AML-193 (cell line): ENCODE results near the gene PLXDC2.
"Not testable (repeated sequence)": the region's sequence is repeated elsewhere in the genome, so short reads cannot be mapped to it uniquely, and the experiment has no call there.

ENCODE experiments used
- DNase-seq, 2 experiments: peaks; one replicate each; lab custom pipeline; 2025; lab: John Stamatoyannopoulos, UW

PLXDC2 gene

DNA sequence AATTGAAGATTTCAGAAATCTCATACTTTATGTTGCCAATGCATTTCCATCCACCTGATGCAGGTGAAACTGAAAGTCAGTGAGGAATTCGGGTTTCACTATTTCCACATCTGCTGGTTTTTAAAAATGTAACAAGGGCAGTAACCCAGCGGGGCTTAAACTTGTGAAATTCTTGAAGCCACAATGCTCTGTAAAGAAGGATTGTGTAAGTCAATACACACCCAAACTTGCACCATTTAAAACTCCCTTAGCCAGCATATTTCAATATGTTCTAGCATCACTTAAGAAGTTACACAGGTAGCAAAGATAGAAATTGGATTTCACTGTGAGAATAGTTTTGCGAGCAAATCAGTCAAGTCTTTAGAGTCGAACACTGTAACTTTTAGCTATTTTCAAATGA is 386.1 kb downstream of the PLXDC2 start:
- DNase-seq: peak; percentile 4 to 29

DNA sequence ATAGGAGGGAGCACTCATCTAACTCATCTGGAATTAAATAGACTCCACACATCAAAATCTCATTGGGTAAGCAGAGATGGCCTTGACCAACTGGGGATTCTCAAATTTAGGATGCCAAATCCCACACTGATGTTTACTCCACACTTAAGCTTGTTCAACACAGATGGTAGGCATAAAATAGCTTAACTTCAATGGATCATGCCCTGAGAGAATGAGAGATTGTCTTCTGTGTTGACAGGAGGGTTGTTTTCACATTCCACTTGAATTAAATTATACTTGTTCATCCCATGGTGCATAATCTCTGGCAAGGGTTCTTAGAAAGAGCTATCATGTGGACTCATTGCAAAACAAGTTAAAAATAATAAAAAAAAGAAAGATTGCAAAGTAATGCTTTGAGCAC is 391.4 kb downstream of the PLXDC2 start:
- DNase-seq: no peak

DNA sequence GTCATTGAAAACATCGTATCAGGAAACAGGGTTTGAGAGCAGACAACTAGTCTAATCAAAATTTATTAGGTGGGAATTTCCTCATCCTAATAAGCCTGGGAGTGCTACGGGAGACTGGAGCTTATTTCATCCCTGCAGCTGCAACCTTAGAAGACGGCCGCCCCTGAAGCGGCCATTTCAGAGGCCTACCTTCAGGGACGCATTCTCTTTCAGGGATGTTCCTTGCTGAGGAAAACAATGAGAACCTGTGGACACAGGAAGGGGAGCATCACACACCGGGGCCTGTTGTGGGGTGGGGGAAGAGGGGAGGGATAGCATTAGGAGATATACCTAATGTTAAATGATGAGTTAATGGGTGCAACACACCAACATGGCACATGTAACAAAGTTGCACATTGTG is 392.9 kb downstream of the PLXDC2 start:
- DNase-seq: not testable (repeated sequence)

DNA sequence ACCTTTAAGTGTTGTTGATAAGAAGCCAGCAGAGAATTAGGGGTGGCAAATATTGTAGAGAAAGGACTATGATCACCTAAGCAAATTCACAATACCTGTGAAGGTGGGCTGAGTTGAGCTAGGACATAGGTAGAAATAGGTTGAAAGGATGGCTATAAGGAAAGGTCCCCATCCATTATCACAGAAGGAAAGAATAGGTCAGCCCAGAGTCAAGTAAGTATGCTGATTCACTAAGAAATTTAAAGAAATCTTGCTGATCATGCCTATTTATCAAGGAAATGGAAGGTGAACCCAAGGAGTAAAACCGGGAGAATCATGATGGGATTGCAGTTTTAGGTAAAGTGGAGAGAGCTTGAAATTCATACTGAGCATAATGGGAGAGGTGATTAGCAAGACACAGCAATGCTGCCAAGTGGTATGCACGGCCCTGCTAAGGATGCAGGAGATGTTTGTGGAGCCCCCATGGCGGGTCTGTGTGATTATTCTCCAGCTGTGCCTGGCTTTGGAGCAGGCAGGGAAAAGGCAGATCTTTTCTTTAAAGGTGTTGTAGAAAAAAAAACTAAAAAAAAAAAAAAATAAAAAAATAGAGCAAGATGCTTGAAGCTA is 399.4 kb downstream of the PLXDC2 start:
- no peak for DNase-seq

DNA sequence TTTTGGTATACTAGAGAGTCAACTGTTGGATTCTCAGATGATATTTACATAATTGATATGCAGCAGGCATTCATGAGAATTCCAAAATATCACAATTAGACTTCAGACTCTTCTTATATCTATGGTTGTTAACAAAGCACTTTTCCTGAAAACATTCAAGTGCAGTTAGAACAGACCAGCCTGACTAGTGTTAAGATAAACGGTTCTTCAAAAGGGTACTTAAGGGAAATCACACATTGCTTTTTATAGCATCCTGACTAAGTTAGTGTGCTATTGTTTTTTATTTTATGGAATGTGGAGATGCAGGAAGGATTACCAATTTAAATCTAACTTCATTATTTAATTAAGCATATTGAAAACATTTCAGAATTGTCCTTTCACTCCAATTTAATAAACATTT is 405.1 kb downstream of the PLXDC2 start:
- DNase-seq: no peak

DNA sequence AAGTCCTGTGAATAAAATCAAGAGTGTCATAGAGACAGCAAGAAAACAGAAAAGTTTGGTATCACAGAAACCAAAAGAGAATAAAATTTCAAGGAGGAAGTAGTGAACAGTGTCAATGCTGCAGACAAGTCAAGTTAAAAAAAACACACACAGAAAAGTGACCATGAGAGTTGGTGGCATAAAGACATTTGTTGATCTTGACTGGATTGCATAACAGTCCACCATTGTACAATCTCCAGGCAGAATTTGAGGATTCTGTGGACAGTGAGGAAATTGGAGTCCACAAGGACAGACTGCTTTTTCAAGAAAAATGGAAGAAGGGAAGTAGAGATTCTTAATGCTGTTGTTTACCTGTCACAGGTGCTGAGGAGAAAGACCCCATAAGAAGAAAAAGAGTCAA is 412.5 kb downstream of the PLXDC2 start:
- peak in 1 of 2 experiments; percentile 10 for DNase-seq

DNA sequence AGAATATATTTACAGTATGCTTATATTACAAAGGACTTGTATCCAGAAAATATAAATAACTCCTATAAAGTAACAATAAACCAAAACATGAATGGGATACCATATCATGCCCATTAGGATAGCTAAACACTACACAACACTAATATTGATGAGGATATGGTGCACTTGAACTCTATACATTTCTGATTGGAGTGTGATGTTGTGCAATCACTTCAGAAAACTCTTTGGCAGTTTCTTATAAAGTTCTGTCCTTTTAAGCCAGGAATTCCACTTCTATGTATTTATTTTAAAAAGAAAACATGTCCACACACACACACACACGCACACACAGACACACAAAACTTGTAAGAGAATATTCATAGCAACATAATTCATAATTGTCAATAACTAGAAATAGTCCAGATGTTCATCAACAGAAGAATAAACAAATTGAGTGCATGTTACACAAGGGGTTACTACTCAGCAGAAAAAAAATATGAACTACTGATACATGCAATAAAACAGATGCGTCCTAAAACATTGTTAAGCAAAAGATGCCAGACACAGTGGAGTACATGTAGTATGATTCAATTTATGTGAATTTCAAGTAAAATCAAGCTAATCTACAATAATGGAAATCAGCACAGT is 416.0 kb downstream of the PLXDC2 start:
- DNase-seq: no peak

DNA sequence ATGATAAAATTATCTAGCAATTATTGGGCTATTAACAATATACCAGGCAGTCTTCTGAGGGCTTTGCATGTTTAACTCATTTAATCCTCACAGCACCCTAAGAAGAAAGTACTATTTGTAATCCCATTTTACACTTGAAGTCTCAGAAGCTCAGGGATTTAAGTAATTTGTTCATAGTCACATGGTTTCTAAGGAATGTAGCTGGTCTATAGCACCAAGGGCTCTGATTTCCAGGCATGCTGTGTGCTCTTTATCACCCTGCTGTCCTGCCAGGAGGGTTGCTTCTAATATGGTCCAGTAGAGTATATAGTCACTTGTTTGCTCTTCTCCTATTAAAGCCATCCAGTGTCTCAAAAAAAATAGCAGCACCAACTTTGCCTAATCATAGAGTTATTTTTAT is 417.2 kb downstream of the PLXDC2 start:
- no peak for DNase-seq

DNA sequence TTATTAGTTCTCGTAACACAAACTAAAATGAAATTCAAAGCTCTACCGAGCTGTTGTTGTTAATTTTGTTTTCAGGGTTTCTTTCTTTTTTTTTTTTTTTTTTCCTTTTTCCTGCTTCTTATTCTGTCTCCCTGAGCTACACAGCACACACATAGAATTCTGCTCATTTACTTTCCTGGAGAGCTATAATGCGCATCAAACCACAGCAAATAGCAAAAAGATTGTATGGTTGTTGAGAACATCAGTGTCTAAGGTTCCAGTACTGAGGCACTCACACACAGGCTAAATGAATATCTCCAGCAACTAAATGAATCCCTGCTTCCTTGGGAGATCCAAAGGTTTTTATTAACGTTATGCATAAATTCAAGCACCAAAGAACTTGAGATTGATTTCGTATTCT is 418.3 kb downstream of the PLXDC2 start:
- DNase-seq: no peak

DNA sequence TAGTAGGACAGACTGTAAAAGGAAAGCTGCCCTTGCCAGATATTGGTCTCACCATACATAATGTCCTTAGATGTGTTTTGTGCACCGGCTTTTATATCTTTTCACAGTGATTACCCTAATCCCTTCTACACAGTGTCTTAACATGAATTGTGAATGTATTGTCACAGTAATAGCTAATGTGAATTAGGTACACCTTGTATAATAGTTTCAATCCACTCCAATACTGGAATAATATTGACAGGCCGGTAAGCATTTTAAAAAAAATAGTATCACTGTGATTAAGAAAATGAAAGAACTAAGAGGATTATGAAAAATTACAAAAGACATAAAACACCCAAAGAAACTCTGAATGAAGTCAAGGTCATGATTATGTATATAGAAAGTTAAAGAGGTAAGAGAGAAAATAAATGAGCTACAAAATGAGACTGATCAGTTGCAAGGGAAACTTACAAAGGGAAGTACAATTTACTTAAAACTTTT is 420.9 kb downstream of the PLXDC2 start:
- no peak for DNase-seq

DNA sequence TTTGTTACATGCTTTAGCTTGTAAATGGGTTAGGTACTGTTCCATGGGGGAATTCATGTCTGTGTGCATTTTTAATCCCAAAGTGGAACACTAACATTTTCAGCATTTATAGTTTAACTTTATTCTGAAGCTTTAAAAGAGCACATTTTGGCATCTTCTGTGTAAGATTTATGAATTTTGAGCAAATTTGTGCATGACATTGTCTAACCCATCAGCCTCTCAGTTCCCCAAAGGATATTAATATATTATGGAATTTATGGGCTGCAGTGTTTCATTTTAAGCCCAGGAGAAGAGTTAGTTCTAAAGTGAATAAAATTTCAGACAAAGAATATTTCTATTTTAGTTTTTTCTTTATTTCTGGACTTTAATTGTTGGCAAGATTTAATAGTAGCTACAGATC is 421.4 kb downstream of the PLXDC2 start:
- no peak for DNase-seq

DNA sequence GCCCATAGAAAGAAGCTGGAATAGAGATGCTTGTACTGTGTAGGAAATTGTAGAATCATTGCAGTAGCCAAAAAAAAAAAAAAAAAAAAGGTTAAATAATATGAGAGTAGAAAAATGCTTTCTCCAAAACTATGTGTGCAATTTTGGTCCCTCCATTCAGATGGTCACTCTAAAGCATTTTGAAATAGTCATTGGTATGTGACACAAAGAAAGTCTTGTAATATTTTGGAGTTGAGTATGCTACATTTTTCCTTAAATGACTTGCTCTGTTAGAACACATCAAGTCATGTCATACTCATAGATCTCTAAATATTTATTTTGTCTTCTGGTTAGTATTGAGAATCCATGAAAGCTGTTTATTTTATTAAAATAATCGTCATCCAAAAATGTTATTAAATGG is 424.4 kb downstream of the PLXDC2 start:
- no peak for DNase-seq

DNA sequence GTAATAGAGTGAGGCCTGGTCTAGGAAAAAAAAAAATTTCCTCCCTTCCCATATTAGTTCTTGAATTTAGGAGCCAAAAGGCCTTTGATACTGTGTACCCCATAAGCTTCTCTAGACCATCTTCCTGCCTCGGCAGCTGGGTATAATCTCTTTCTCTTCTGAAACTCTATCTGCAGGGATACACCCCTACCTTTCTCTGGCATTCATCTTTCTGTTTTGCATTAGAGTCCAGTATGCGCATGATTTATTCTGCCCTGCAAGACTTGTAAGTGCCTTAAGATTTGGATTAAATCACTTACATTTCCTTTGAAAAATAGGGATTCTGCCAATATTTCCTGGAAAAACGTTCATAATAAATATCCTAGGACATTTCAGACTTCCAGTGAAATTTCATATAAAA is 431.2 kb downstream of the PLXDC2 start:
- no peak for DNase-seq

DNA sequence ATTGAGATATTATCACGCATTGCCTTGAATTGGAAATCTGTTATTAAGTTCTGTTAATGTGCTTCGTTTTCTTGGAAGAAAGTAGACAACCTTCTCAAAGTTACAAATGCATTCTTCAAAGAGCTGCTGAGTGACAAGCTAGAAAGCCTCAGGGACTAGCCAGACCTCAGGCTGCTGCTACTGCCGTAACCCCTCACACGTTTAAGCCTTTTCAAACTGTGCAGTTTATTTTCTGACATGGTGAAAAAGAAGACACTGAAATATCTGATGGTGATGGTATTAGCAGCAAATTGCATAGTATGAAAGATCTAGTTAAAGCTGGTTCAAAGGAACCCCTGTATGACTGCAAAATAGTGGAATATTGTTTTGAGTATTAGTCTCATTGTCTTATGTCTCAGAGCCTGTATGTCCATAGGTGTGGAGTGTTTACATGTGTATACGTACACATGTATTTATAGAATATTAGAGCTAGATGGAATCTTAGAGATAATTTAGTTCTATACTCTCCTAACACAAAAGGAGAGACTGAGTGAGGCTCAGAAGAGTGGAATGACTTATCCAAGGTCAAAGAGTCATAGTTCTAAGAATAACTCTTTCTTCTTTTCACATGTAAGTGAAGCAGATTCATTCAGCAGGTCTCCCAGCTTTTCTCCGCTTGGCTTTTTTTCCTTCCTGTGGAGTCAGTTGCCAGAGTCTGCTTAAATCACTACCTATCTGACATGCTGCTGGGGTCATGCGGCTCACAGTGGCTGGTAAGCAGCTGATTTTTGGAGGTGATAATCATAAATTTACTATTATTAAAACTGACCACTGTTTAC is 431.9 kb downstream of the PLXDC2 start:
- DNase-seq: no peak

DNA sequence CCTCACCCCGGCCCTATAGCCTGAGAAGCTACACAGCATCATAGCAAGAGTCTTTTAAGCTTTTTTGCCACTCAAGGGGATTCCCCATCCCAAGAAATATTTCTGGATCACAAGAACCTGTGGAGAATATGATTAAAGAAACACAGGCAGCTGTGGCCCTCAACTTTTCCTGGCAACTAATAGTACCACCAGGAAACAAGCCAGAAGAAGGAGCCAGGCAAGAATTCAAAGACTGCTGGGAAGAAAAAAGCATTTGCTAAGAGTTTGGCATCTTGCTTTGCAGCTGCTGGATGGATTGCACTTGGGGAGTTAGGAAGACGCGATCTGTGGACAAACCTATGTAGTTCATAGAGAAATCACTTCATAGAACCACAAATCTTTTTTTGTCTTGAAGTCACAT is 437.8 kb downstream of the PLXDC2 start:
- no peak for DNase-seq

DNA sequence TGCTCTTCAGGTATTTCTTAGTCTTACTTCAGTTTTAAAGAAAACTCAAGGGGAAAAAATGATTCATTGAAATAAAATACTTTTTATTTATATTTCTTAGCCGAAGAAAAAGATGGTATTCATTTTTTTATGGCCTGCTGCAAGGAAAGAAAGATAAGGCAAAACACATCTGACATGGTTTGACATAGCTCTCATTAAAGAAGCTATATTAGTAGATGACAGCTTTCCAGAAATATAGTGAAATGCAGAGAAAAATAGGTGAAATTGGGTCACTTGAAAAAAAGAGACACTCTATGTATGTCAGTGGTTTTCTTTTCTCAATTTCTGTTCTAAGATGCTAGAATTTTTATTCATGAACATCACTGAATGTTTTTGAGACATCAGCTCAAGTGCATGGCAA is 438.3 kb downstream of the PLXDC2 start:
- no peak for DNase-seq

DNA sequence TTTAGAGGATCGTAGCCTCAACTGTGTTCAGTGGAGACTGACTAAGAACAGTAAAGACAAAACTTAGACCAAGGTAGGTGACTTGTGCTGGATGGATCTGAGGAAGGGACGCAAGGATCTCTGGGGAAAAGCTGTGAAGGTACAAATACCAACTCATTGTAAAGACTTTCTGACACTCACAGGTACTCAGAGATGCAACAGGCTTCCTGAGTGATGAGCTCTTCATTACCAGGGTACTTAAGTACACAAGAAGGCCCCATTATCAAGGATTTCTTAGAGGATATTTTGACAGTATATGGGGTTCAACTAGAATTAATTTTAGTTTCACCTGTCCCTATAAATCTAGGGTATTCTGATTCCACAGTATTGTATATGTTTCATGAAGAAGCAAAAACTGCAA is 440.7 kb downstream of the PLXDC2 start:
- no peak for DNase-seq

DNA sequence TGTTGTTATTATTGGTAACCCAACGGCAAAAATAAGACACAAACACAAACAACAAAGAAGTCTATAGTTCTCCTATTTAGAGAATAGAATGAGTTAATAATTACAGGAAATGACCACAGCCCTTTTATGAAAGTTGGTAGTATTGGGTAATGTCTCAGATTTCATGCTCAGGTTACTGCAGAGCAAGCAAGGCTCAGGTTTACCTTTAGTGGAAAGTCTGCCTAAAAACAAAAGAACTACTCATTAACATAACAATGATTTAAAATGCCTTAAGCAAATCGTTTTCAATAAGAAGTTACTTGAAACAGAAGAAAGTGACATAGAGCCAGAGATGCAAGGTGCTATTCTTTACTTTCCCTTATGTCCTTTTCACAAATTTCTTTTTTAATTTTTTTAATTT is 441.2 kb downstream of the PLXDC2 start:
- DNase-seq: no peak

DNA sequence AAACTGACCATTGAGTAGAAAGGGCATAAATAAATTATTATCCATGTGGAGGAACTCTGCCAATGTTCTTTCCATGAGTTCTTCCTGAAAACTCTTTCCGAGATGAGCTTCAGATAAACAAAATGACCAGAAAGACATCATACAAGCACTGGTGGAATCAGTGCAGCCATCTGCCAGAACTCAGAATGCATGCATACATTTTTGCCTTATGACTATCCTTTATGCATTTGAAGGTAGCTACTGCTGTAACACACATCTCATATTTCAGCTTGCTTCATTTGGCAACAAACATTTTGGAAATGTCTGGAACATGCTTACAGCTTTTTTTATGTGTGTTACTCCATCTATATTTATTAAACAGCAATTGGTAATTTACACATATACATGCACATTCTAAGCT is 448.9 kb downstream of the PLXDC2 start:
- no peak for DNase-seq

DNA sequence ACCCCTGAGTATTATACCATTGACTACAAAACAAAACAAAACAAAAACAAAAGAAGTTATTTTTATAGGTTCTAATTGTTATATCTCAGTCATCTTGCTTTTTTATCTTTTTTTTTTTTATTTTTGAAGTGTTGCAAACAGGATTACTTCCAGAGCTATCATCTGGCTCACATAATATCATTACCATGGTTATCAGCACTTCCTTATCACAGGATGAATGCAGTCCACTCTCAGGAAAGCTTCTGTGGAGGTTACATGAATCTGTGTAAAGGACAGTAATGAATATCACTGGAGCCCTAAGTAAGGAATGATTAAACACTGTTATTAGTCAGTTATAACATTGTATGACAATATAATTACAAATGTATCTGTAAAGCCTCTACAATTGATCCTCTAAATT is 451.5 kb downstream of the PLXDC2 start:
- no peak for DNase-seq

DNA sequence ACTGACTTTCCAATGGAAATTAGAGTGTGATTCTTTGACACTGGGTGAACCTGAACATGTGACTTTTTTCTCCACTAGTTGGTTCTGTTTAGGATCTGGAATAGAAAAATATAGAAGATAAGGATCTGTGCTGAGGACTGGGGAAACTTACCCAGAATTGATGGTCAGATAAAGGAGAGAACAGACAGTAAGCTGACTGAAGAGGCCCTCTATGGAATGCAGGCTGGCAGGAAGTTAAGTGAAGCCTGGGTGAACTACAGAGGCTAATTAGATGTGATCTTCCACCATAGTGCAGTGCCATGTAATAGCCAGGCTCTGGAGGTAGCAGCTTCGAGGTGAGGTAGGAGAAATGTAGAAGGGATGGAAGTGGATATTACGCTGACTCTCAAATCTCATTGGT is 455.3 kb downstream of the PLXDC2 start:
- no peak for DNase-seq

DNA sequence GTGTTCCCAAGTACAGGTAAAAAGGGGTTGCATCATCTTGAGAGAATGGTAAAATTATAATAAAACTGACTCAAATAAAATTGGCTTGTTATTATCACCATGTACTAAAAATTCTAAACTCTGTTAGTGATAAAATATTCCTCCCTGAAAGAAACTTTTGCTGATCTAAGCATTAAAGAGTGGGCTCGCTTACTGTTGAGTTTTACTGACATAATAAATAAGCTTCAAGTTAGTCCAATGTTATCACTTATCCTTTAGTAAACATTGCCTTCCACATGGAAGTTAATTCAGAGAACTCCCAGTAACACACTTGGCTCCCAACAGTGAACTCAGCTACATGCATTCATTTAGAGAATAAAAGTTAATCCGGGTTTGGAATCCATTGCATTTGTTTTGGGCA is 456.4 kb downstream of the PLXDC2 start:
- no peak for DNase-seq

DNA sequence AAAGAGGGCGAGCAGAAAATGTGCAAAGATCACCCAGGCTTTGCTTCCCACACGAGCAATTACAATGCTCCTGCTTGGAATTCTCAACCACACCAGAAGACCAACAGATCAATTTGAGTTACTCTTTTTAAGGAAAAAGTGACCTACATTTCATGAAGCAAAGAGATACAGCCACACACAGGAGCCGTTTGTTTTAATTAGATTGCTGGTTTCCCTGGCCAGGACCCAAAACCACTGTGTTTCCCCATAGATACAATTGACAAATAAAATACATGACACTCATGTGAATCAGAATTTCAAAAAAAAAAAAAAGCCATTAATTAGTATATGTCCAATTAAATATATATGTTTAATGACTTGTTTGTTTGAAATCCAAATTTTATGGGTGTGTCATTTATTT is 458.3 kb downstream of the PLXDC2 start:
- DNase-seq: no peak
